LNCAP (cell line): ENCODE results near the gene CHST9.

Experiments
- TF ChIP-seq, protein P1 (sequence below): fragments of 450-650 bp; IDR thresholded peaks from 2 replicates; pipeline ENCODE4 v1.5.1; 2017; ENCODE audit warnings: mild to moderate bottlenecking

Gene CHST9

DNA sequence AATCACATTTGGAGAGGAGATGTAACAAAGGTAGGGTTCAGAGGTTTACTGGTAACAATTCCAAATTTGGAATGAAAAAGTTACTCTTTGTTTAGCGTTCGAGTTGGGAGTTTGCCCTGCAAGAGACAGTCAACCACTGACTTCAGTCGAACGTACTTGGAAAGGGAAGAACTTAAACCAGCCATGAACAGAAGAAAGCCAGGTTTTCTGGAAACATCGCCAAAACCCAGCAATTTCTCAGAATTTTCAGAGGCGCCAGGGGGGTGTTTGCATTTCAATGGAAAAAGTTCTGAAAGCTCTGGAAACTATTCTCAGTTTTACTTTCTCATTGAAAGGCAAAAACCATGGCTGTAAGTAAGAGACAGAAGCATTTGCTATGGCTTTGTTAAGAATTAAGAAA is 291.1 kb downstream of the CHST9 start:
- TF ChIP-seq, protein P1, sequence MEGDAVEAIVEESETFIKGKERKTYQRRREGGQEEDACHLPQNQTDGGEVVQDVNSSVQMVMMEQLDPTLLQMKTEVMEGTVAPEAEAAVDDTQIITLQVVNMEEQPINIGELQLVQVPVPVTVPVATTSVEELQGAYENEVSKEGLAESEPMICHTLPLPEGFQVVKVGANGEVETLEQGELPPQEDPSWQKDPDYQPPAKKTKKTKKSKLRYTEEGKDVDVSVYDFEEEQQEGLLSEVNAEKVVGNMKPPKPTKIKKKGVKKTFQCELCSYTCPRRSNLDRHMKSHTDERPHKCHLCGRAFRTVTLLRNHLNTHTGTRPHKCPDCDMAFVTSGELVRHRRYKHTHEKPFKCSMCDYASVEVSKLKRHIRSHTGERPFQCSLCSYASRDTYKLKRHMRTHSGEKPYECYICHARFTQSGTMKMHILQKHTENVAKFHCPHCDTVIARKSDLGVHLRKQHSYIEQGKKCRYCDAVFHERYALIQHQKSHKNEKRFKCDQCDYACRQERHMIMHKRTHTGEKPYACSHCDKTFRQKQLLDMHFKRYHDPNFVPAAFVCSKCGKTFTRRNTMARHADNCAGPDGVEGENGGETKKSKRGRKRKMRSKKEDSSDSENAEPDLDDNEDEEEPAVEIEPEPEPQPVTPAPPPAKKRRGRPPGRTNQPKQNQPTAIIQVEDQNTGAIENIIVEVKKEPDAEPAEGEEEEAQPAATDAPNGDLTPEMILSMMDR = no peak

- TF ChIP-seq, protein P1 = no peak
Observed at GRCh38 chr18:26888259-26888658, 296.8 kb downstream of the CHST9 start.

- TF ChIP-seq, protein P1 = no peak
Observed at GRCh38 chr18:26875040-26875654, 310.0 kb downstream of the CHST9 start.

DNA sequence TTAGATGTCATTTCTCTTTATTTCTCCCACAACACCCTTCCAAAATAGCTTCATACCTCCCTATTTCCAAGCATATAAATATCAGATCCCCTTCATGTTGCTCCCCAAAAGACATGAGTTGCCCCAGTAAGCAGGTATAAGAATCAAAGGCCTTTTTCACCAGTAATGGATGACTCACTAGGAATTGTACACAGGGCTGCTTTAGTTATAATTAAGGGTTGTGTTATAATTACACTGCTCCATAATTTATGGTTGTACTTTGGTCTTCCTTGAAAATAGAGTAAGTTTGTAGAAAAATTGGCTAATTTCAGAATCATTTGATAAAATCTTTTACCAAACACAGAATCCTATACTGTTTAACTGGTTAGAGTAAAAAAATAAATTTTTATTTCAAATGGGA is 310.8 kb downstream of the CHST9 start:
- TF ChIP-seq, protein P1 = no peak

GRCh38 chr18:26869640-26870039 is 315.5 kb downstream of the CHST9 start:
- TF ChIP-seq, protein P1 = no peak

GRCh38 chr18:26868968-26869586 is 316.0 kb downstream of the CHST9 start:
- TF ChIP-seq, protein P1 = no peak

DNA sequence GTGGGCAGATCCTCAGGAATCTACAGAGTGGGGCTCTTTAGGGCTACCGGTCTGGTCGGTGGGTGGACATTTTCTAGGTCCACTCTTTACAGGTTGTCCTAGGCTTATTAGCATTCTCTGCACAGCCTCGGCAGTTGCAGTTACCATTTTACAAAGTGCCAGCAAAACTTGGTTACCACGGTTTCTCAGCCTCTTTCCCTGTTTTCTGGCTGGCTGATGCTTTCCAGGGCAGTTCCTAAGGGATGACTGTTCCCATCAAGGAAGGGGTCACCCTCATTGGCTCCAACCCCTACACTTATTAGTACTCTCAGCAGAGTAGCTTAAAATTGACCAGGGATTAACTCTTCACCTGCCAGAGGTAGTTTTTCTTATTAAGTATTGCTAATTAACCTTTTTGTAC is 317.6 kb downstream of the CHST9 start:
- TF ChIP-seq, protein P1 = no peak
